DOHH2 (cell line): Measurements from ENCODE around the gene SIPA1L3.

Source experiments
- H3F3A ChIP-seq: fragments of 200-600 bp; sonication (generic), shearing (Covaris generic); 2 replicates; pipeline ENCODE4 v1.6.0; 2016; ENCODE audit warnings: antibody characterized with exemption, mild to moderate bottlenecking; ENCODE audit not compliant: control insufficient read depth, insufficient read depth
- H3K27ac ChIP-seq: fragments of 200-600 bp; sonication (generic); 2 replicates; pipeline ENCODE4 v1.5.1; 2014; ENCODE audit warnings: low read depth, mild to moderate bottlenecking, low read length, moderate library complexity
- H3K27me3 ChIP-seq: fragments of 200-600 bp; sonication (generic); 2 replicates; pipeline ENCODE4 v1.6.1; 2014; ENCODE audit warnings: mild to moderate bottlenecking, low read length, mixed read lengths; ENCODE audit not compliant: control insufficient read depth
- H3K36me3 ChIP-seq: fragments of 200-600 bp; sonication (generic); 2 replicates; pipeline ENCODE4 v1.6.1; 2014; ENCODE audit warnings: mild to moderate bottlenecking, low read length, moderate library complexity, mixed read lengths; ENCODE audit not compliant: control insufficient read depth
- H3K4me1 ChIP-seq: fragments of 200-600 bp; sonication (generic); 2 replicates; pipeline ENCODE4 v1.6.1; 2014; ENCODE audit warnings: mild to moderate bottlenecking, low read length, mixed read lengths; ENCODE audit not compliant: control insufficient read depth
- H3K4me2 ChIP-seq: fragments of 200-600 bp; sonication (generic); 2 replicates; pipeline ENCODE4 v1.6.0; 2014; ENCODE audit warnings: mild to moderate bottlenecking, low read length, moderate library complexity
- H3K4me3 ChIP-seq: fragments of 200-600 bp; sonication (generic); 2 replicates; pipeline ENCODE4 v1.5.1; 2014; ENCODE audit warnings: mild to moderate bottlenecking, low read length, mixed read lengths
- H3K79me2 ChIP-seq: fragments of 200-600 bp; sonication (generic); 2 replicates; pipeline ENCODE4 v1.6.1; 2014; ENCODE audit warnings: mild to moderate bottlenecking, low read length, mixed read lengths; ENCODE audit not compliant: control insufficient read depth
- H3K9me2 ChIP-seq: fragments of 200-600 bp; sonication (generic); replicated peaks from 2 replicates; pipeline ENCODE4 v1.6.1; 2014; ENCODE audit warnings: mild to moderate bottlenecking, low read length, mixed read lengths; ENCODE audit not compliant: control insufficient read depth
- H3K9me3 ChIP-seq: fragments of 200-600 bp; sonication (generic); 2 replicates; pipeline ENCODE4 v1.6.1; 2014; ENCODE audit warnings: antibody characterized with exemption, low read length, mixed read lengths; ENCODE audit not compliant: control insufficient read depth, insufficient read depth
- H4K20me1 ChIP-seq: fragments of 200-600 bp; sonication (generic); 2 replicates; pipeline ENCODE4 v1.6.0; 2014; ENCODE audit warnings: low read depth, mild to moderate bottlenecking, antibody characterized with exemption, low read length, moderate library complexity; ENCODE audit not compliant: control insufficient read depth, insufficient read depth
- CTCF ChIP-seq: fragments of 200-600 bp; sonication (generic); IDR thresholded peaks from one replicate; pipeline ENCODE4 v1.5.1; 2014; ENCODE audit warnings: antibody characterized with exemption, mild to moderate bottlenecking, low read depth, low read length; ENCODE audit not compliant: poor library complexity, severe bottlenecking
- EZH2phosphoT487 ChIP-seq: fragments of 200-600 bp; sonication (generic); IDR thresholded peaks from 2 replicates; pipeline ENCODE4 v1.6.1; 2017; ENCODE audit warnings: borderline replicate concordance, mild to moderate bottlenecking, antibody characterized with exemption, low read length, moderate library complexity, mixed read lengths

Gene SIPA1L3

DNA sequence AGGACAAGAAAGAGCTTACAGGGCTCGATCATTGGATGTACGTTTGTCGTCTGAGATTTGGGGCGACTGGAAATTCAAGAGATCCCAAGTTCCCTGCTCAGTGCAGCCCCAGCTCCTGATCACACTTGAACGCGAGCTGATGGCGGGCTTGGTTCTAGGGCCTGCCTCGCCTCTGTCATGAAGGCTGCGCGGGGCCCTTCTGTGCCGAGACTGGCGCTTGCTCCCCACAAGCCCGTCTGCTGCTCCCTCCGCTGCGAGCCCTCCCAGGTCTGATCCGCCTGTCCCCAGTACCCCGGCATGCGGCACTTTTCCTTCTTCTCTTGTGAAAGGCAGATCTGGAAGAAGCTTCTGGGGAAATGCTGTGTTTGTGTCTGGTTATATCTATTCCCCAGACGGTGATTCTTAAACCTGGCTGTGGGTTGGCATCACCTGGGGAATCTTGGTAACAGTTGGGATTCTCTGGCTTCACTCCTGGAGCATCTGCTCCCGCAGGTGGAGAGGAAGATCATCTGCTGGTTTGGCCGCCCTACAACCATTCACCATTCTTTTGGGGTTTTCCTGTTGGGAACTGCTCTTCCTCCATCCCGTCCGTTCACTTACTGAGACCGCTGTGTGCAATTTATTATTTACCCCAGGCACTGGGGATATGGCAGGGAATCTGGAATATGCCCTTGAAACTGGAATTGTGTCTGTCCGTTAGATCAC, 43.6 kb downstream of the SIPA1L3 start:
- H3K4me1 ChIP-seq, result peaks cover 70% of the 10 kb centered on the region
- no peaks in the 10 kb centered on the region for H4K20me1 ChIP-seq
- peaks cover 17% of the 10 kb centered on the region for H3F3A ChIP-seq
- peak overlapping the region; percentile 80 for H3K27ac ChIP-seq
- H3K9me3 ChIP-seq, result no peaks in the 10 kb centered on the region
- no peaks in the 10 kb centered on the region for H3K9me2 ChIP-seq
- H3K36me3 ChIP-seq, result peaks cover 3% of the 10 kb centered on the region; the same call in 1 of the 2 replicates
- no peaks in the 10 kb centered on the region for H3K27me3 ChIP-seq
- H3K79me2 ChIP-seq, result peaks cover 86% of the 10 kb centered on the region
- no peak for TF ChIP-seq CTCF
- no peak for TF ChIP-seq EZH2phosphoT487
- peak overlapping the region; percentile 57 for H3K4me3 ChIP-seq
- H3K4me2 ChIP-seq, result peak overlapping the region; percentile 72

DNA sequence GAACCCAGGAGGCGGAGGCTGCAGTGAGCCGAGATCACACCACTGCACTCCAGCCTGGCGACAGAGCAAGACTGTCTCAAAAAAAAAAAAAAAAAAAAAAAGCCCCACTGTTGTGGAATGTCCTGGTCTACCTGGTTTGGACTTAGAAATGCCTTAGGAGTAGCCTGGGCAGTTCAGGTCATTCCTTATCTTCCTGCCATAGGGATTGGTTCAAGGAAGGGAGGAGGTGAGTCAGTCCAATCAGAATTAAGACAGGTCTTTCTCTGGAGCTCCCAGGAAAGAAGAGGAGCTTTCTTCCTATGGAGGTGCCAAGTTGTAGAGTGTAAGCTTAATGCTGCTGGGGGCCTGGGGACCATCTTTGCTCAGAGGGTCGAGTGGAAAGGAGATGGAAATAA, 44.8 kb downstream of the SIPA1L3 start:
- Histone ChIP-seq H3K36me3 (peaks cover 6% of the 10 kb centered on the region), H3K4me3 (peak overlapping the region; percentile 52), H3K9me3 (no peaks in the 10 kb centered on the region), H3K9me2 (no peaks in the 10 kb centered on the region), H3F3A (peaks cover 17% of the 10 kb centered on the region), H4K20me1 (no peaks in the 10 kb centered on the region), H3K79me2 (peaks cover 88% of the 10 kb centered on the region), H3K27ac (peak overlapping the region; percentile 80), H3K27me3 (no peaks in the 10 kb centered on the region), H3K4me2 (peak overlapping the region; percentile 72), H3K4me1 (peaks cover 81% of the 10 kb centered on the region)
- TF ChIP-seq CTCF, result no peak
- TF ChIP-seq EZH2phosphoT487, result no peak

GRCh38 chr19:37953171-37953917, 46.3 kb downstream of the SIPA1L3 start:
- H3K9me3 ChIP-seq, result no peaks in the 10 kb centered on the region
- H3K36me3 ChIP-seq, result peaks cover 13% of the 10 kb centered on the region
- no peaks in the 10 kb centered on the region for H4K20me1 ChIP-seq
- peak overlapping the region; percentile 31; the same call in 1 of the 2 replicates for H3K4me3 ChIP-seq
- peak overlapping the region; percentile 49 for H3K4me2 ChIP-seq
- peak overlapping the region; percentile 37 for H3K27ac ChIP-seq
- no peaks in the 10 kb centered on the region for H3K9me2 ChIP-seq
- H3K27me3 ChIP-seq, result no peaks in the 10 kb centered on the region
- no peak for TF ChIP-seq CTCF
- TF ChIP-seq EZH2phosphoT487, result no peak
- H3K79me2 ChIP-seq, result peaks cover 91% of the 10 kb centered on the region
- H3F3A ChIP-seq, result peaks cover 20% of the 10 kb centered on the region
- H3K4me1 ChIP-seq, result peaks cover 87% of the 10 kb centered on the region
